GM19468 (cell line): ENCODE measurements around the gene DMD.
"Not testable (repeated sequence)": the region's sequence is repeated elsewhere in the genome, so short reads cannot be mapped to it uniquely, and the experiment has no call there.

Experiments used
- ATAC-seq: cut with Tn5 transposase; IDR thresholded peaks from one replicate; pipeline ENCODE4 v1.9.1; 2021; ENCODE audit warnings: mild to moderate bottlenecking, moderate library complexity, moderate number of reproducible peaks; ENCODE audit not compliant: unreplicated experiment; ENCODE audit errors: extremely low read depth

DMD gene

GRCh38 chrX:32873786-32874185 is 337.6 kb downstream of the DMD start:
- ATAC-seq, result no peak

GRCh38 chrX:32871636-32872035 is 339.7 kb downstream of the DMD start:
- ATAC-seq, result no peak

DNA sequence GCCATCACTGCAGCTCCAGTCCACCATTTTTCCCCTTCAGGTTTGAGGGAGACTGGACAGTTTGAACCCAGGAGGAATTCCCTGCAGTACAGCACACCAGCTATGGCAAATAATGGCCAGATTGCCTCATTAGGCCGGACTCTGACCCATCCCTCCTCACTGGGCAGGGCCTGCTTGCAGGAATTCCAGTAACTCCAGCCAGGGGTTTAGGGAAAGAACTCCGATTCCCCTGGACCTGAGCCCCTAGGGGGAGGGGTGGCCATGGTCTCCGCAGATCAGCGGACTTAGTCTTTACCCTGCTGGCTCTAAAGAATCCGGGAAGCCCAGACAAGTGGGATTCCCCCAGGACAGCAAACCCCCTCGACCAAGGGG is 342.8 kb downstream of the DMD start:
- ATAC-seq, result no peak

GRCh38 chrX:32867781-32868523 is 343.4 kb downstream of the DMD start:
- no peak for ATAC-seq

- ATAC-seq, result no peak
Observed at GRCh38 chrX:32852203-32852602, 359.1 kb downstream of the DMD start.

- no peak for ATAC-seq
Observed at GRCh38 chrX:32851556-32851955, 359.8 kb downstream of the DMD start.

DNA sequence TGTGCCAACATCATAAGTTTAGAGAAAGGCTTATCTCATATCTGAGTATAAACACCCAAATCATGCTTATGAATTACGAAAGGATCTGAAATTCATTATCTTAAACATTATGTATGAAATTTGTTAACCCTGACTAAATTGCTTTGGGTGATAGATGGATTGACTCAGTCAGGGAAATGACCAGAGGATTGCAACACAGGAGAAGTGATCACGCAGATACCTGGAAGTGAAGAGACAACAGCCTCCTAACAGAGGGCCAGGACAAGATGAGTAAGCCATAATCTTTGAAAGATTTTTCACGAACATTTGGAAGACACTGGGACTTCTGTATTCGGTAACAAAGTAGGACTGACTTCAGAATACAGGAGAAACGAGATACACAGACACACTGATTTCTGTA is 363.4 kb downstream of the DMD start:
- ATAC-seq, result no peak

DNA sequence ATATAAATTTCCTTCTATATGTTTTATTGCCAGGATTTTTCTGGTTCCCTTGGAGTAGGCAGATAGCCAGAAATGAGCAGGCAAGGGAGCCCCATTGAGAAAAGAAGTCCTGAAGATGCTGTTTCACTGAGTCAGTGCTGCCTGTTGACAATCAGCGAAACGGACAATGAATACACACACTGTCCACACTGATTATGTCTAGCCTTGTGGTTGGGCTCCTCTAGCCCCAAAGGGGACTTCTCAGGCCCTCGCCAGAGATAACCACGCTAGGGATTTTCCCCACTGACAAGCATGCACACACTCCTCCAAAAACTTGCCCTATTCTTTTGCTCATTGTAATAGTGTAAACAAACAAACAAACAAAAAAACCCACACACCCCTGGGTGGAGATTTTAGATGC is 369.3 kb downstream of the DMD start:
- no peak for ATAC-seq

- ATAC-seq, result no peak
Observed at GRCh38 chrX:32839781-32840180, 371.6 kb downstream of the DMD start.

DNA sequence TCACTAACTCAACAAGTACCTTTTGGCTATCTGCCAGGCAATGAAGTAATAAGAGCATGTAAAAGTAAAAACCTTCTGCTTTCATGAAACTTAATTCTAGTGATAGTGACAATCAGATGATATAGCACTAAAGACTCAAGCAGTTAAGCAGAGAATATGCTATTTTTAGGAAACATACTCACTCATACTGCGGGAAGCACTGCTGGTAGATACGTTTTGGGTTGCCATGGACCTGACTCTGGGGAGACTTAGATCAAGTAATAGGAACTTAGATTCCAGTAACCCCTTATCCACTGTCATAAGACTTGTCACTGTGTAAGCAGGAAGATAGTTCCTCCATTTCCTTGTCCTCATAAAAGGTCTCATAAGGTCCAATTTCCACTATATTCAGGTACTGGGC is 386.3 kb downstream of the DMD start:
- ATAC-seq, result no peak

GRCh38 chrX:32804034-32804433 is 407.3 kb downstream of the DMD start:
- ATAC-seq, result no peak

- no peak for ATAC-seq
Observed at GRCh38 chrX:32798990-32799389, 412.4 kb downstream of the DMD start.

DNA sequence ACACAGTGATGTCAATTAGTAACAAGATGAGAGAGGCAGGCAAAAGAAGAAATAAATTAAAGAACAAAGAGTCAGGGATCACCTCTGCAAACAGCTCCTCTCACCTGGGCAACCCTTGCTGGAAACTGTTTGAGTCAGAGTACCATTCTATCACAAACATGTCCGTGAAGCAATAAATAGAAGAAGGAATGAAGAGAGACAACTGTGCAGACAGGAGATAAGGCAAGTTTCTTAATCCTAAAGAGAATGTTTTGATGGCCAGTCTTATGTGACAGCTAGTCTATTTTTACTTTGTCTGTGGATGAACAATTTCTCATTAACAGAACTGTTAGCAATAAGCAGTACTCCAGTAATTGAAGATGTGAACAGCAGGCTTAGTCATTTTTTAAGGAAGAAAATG is 422.4 kb downstream of the DMD start:
- no peak for ATAC-seq

DNA sequence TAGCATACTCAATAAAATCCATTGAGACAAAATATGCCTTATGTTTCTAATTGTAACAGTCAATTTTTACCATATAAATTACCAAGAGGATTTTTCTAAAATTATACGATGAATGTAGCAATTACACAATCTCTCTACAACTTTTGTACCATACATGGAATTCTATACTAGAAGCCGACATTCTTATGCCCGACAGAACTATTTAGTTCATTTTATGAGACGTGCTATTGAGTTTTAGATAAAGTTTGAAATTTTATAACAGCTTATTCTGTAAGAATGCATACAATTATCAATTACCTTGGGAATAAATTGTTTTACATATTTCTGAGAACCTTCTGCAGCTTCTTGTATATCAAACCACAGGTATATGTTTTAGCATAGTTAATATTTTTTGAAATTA is 431.2 kb downstream of the DMD start:
- ATAC-seq, result no peak

DNA sequence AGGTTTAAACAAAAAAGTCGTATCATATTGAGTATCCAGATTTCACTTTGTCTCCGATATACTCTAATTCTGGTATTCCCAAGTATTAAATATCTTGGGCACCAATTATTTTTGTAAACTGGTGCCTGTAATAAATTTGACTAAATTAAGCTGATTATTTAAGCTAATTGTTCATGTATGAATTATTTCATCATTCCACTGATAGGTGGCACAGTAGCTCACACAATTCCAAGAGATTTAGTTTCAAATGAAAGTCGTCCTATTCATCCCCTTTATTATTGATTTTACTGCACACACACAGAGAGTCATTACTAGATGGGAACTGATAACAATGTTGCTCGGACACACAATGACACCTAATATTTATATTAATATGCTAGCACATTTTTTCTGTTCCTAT is 432.4 kb downstream of the DMD start:
- ATAC-seq, result no peak

- ATAC-seq, result no peak
Observed at GRCh38 chrX:32774966-32775365, 436.4 kb downstream of the DMD start.

DNA sequence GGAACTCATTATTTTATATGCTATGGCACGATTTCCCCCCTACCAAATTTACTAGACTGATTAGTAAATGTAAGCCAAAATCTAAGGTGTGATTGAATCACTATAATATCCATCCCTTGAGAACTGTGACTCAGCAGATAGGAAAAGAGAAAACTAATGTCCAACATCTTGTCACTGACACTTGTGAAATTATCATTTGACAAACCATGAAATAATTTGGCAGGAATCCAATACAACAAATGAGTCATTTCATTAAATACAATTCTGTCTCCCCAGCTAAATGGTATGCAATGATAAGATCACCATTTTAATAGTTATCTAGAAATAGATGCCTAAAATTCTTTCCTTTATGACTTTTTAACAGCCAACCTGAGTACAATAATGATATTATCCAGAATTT is 462.3 kb downstream of the DMD start:
- no peak for ATAC-seq

DNA sequence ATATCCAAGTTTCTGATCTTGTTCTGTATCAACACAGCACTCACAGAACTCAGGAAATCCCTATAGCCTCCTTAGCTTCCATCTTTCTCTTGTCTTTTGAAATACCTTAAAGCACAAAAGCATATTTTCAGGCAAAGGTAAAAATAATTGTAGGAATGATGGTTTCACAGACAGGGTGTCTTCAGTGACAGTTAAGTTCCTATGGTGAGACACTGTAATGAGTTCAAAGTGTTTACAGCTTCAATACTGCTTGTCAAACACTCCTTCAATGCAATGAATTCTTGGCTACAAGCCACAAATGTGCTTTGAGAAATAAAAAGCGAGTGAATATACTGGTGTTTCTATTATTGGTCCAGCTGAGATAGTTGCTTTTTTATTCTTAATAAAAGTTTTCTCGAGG is 466.0 kb downstream of the DMD start:
- no peak for ATAC-seq

GRCh38 chrX:32744921-32745320 is 466.4 kb downstream of the DMD start:
- no peak for ATAC-seq

- ATAC-seq, result no peak
Observed at GRCh38 chrX:32741910-32742309, 469.4 kb downstream of the DMD start.

DNA sequence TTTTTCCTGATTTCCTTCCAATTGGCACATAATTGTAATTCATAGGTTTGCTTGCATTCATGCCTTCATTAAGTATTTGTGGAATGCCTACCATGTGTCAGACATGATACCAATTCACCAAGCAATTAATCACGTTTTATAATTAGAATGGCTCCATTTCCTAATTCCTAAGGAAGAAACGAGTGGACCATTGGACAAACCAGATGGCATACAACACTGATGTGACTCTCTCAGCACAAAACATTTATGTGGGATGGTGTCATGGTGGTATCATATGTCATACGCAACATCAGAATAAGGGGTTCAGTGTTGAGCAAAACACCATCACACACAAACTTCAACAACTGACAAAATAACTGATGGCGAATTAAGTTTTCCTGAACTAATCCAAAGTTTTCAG is 502.8 kb downstream of the DMD start:
- ATAC-seq, result no peak

DNA sequence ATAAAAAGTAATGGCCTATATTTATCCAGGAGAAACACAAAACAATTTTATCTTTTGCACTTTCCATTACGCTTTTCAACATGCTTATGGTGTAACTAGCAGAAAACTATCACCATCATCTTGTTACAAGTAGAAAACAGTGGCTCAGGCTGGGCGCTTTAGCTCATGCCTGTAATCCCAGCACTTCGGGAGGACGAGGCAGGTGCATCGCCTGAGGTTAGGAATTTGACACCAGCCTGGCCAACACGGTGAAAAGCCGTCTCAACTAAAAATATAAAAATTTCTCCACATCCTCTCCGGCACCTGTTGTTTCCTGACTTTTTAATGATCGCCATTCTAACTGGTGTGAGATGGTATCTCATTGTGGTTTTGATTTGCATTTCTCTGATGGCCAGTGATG is 506.0 kb downstream of the DMD start:
- ATAC-seq, result not testable (repeated sequence)

GRCh38 chrX:32687379-32687778 is 524.0 kb downstream of the DMD start:
- no peak for ATAC-seq
